MG63 (cell line): Measurements from ENCODE around the gene TSPEAR. TPM values are rescaled to one million over a fixed set of nuclear protein-coding genes. Genes with fewer than 3 reads are reported as not detected.
"Not testable (repeated sequence)": the region's sequence is repeated elsewhere in the genome, so short reads cannot be mapped to it uniquely, and the experiment has no call there.

Experiments used
- DNase-seq: peaks from one replicate; pipeline ENCODE4 v3.0.0-alpha.2; 2020
- H3K27me3 ChIP-seq: fragments of 250-450 bp; sonication (Bioruptor Pico); 2 replicates; pipeline ENCODE4 v1.5.1; 2020; ENCODE audit warnings: mild to moderate bottlenecking, moderate library complexity
- H3K36me3 ChIP-seq: fragments of 250-450 bp; sonication (Bioruptor Pico); 2 replicates; pipeline ENCODE4 v1.5.1; 2020; ENCODE audit warnings: mild to moderate bottlenecking, moderate library complexity
- H3K4me3 ChIP-seq: fragments of 250-450 bp; sonication (Bioruptor Pico); 2 replicates; pipeline ENCODE4 v1.5.1; 2020; ENCODE audit warnings: mild to moderate bottlenecking, moderate library complexity
- H3K9me3 ChIP-seq: fragments of 250-450 bp; sonication (Bioruptor Pico); 2 replicates; pipeline ENCODE4 v1.5.1; 2020; ENCODE audit warnings: mild to moderate bottlenecking, moderate library complexity
- total RNA-seq: library from RNA; depleted of rRNA; stranded (reverse); fragments of >200 nt; shearing (Covaris generic); gene quantifications from 2 replicates; pipeline ENCODE4 v1.2.3, GENCODE V29; 2014; ENCODE audit warnings: low replicate concordance

TSPEAR gene
- total RNA-seq, 1 experiment from 2014 or later = not detected

- H3K4me3 ChIP-seq = no peak overlapping the region
- H3K9me3 ChIP-seq = peaks cover 10% of the 10 kb centered on the region
- no peaks in the 10 kb centered on the region for H3K27me3 ChIP-seq
- no peaks in the 10 kb centered on the region for H3K36me3 ChIP-seq
- no peak for DNase-seq
These were observed 52.8 kb downstream of the TSPEAR start for GRCh38 chr21:44658541-44658910.

- no peaks in the 10 kb centered on the region for H3K36me3 ChIP-seq
- H3K4me3 ChIP-seq = no peak within 1 kb of the TSS
- no peaks in the 10 kb centered on the region for H3K27me3 ChIP-seq
- peaks cover 10% of the 10 kb centered on the region for H3K9me3 ChIP-seq
- no peak for DNase-seq
These were observed 53.5 kb downstream of the TSPEAR start, which contains the start of gene KRTAP12-3 for GRCh38 chr21:44657635-44658540. Gene KRTAP12-3 (plus strand): TSS chr21:44657932. CDS start chr21:44657980, 48 bp downstream.

- H3K4me3 ChIP-seq = no peak overlapping the region
- H3K9me3 ChIP-seq = peaks cover 10% of the 10 kb centered on the region
- DNase-seq = no peak
- no peaks in the 10 kb centered on the region for H3K27me3 ChIP-seq
- no peaks in the 10 kb centered on the region for H3K36me3 ChIP-seq
These were observed 54.5 kb downstream of the TSPEAR start for GRCh38 chr21:44656868-44657267.

GRCh38 chr21:44654576-44655175 lies 56.7 kb downstream of the TSPEAR start, which contains the start of gene KRTAP12-4:
Gene KRTAP12-4 (minus strand): TSS chr21:44654659. CDS start chr21:44654614, 45 bp downstream.
- H3K36me3 ChIP-seq = no peaks in the 10 kb centered on the region
- DNase-seq = no peak
- H3K9me3 ChIP-seq = peaks cover 10% of the 10 kb centered on the region
- no peak within 1 kb of the TSS for H3K4me3 ChIP-seq
- no peaks in the 10 kb centered on the region for H3K27me3 ChIP-seq

GRCh38 chr21:44653656-44654575 lies 57.5 kb downstream of the TSPEAR start:
- Histone ChIP-seq H3K9me3 (peaks cover 10% of the 10 kb centered on the region), H3K4me3 (no peak overlapping the region), H3K27me3 (no peaks in the 10 kb centered on the region), H3K36me3 (no peaks in the 10 kb centered on the region)
- no peak for DNase-seq

- no peak for DNase-seq
- H3K4me3 ChIP-seq = no peak overlapping the region
- no peaks in the 10 kb centered on the region for H3K27me3 ChIP-seq
- H3K9me3 ChIP-seq = peaks cover 10% of the 10 kb centered on the region
- no peaks in the 10 kb centered on the region for H3K36me3 ChIP-seq
These were observed 58.2 kb downstream of the TSPEAR start for GRCh38 chr21:44653123-44653522.

- Histone ChIP-seq H3K27me3 (no peaks in the 10 kb centered on the region; the same call in none of the 2 replicates), H3K4me3 (no peak overlapping the region), H3K36me3 (no peaks in the 10 kb centered on the region), H3K9me3 (peaks cover under 1% of the 10 kb centered on the region; the same call in 1 of the 2 replicates)
- no peak for DNase-seq
These were observed 60.2 kb downstream of the TSPEAR start for GRCh38 chr21:44650973-44651675.

- no peaks in the 10 kb centered on the region; the same call in none of the 2 replicates for H3K27me3 ChIP-seq
- no peak overlapping the region for H3K4me3 ChIP-seq
- DNase-seq = no peak
- no peaks in the 10 kb centered on the region for H3K36me3 ChIP-seq
- peaks cover 3% of the 10 kb centered on the region for H3K9me3 ChIP-seq
These were observed 61.0 kb downstream of the TSPEAR start for GRCh38 chr21:44650265-44650972.

GRCh38 chr21:44649521-44650100 lies 61.8 kb downstream of the TSPEAR start:
- no peaks in the 10 kb centered on the region for H3K36me3 ChIP-seq
- no peak overlapping the region for H3K4me3 ChIP-seq
- peaks cover 9% of the 10 kb centered on the region for H3K9me3 ChIP-seq
- no peaks in the 10 kb centered on the region; the same call in none of the 2 replicates for H3K27me3 ChIP-seq
- DNase-seq = no peak

GRCh38 chr21:44648557-44649311 lies 62.6 kb downstream of the TSPEAR start:
- no peak for DNase-seq
- Histone ChIP-seq H3K36me3 (no peaks in the 10 kb centered on the region), H3K9me3 (peaks cover 15% of the 10 kb centered on the region), H3K4me3 (no peak overlapping the region), H3K27me3 (no peaks in the 10 kb centered on the region; the same call in none of the 2 replicates)

GRCh38 chr21:44647222-44647552 lies 64.2 kb downstream of the TSPEAR start:
- Histone ChIP-seq H3K9me3 (peaks cover 19% of the 10 kb centered on the region), H3K4me3 (no peak overlapping the region), H3K36me3 (no peaks in the 10 kb centered on the region), H3K27me3 (no peaks in the 10 kb centered on the region; the same call in none of the 2 replicates)
- no peak for DNase-seq

GRCh38 chr21:44646366-44647221 lies 64.8 kb downstream of the TSPEAR start, which contains the start of gene KRTAP10-11:
Gene KRTAP10-11 (plus strand): TSS chr21:44646414. CDS start chr21:44646459, 45 bp downstream.
- peaks cover 19% of the 10 kb centered on the region for H3K9me3 ChIP-seq
- not testable (repeated sequence) for DNase-seq, H3K4me3 ChIP-seq, H3K27me3 ChIP-seq, H3K36me3 ChIP-seq

- Histone ChIP-seq H3K27me3 (no peaks in the 10 kb centered on the region; the same call in none of the 2 replicates), H3K9me3 (peaks cover 19% of the 10 kb centered on the region), H3K4me3 (no peak overlapping the region), H3K36me3 (no peaks in the 10 kb centered on the region)
- DNase-seq = no peak
These were observed 66.5 kb downstream of the TSPEAR start for GRCh38 chr21:44644878-44645277.
